Endodermal cell (in vitro differentiated cells): Measurements from ENCODE around the gene PCSK2. TPM values are rescaled to one million over a fixed set of nuclear protein-coding genes. Genes with fewer than 3 reads are reported as not detected.

Experiments used
- DNase-seq: peaks from one replicate; pipeline ENCODE4 v3.0.0-alpha.2; 2017
- H3K27ac ChIP-seq: 2 replicates; pipeline ENCODE4 v1.5.1; 2013; ENCODE audit warnings: mild to moderate bottlenecking, low read depth, low read length, moderate library complexity
- H3K27me3 ChIP-seq: 2 replicates; pipeline ENCODE4 v1.6.1; 2013; ENCODE audit warnings: mild to moderate bottlenecking, low read length, moderate library complexity; ENCODE audit not compliant: insufficient read depth, control insufficient read depth, poor library complexity, severe bottlenecking
- H3K36me3 ChIP-seq: 2 replicates; pipeline ENCODE4 v1.7.0; 2013; ENCODE audit warnings: mild to moderate bottlenecking, low read length, moderate library complexity; ENCODE audit not compliant: control insufficient read depth, insufficient read depth
- H3K4me1 ChIP-seq: one replicate; pipeline ENCODE4 v1.7.0; 2013; ENCODE audit warnings: low read length; ENCODE audit not compliant: control insufficient read depth, insufficient read depth
- H3K4me3 ChIP-seq: 2 replicates; pipeline ENCODE4 v1.5.1; 2013; ENCODE audit warnings: mild to moderate bottlenecking, low read length, moderate library complexity
- H3K9ac ChIP-seq: 2 replicates; pipeline ENCODE4 v1.6.1; 2013; ENCODE audit warnings: mild to moderate bottlenecking, low read length, moderate library complexity; ENCODE audit not compliant: poor library complexity, severe bottlenecking; ENCODE audit errors: extremely low read depth
- H3K9me3 ChIP-seq: 2 replicates; pipeline ENCODE4 v1.6.1; 2013; ENCODE audit warnings: mild to moderate bottlenecking, low read length, moderate library complexity; ENCODE audit not compliant: control insufficient read depth
- H3K27ac Mint-ChIP-seq: 2 replicates; pipeline ENCODE4 v1.8.0; 2020; ENCODE audit warnings: mixed read lengths
- H3K27me3 Mint-ChIP-seq: 2 replicates; pipeline ENCODE4 v1.8.0; 2021; ENCODE audit warnings: mild to moderate bottlenecking, mixed read lengths; ENCODE audit not compliant: insufficient read depth
- H3K36me3 Mint-ChIP-seq: 2 replicates; pipeline ENCODE4 v1.8.0; 2020; ENCODE audit warnings: low read depth, mixed read lengths
- H3K4me1 Mint-ChIP-seq: 2 replicates; pipeline ENCODE4 v1.8.0; 2020; ENCODE audit warnings: mixed read lengths
- H3K4me3 Mint-ChIP-seq: 2 replicates; pipeline ENCODE4 v1.8.0; 2020; ENCODE audit warnings: mild to moderate bottlenecking, moderate library complexity, mixed read lengths
- H3K9me3 Mint-ChIP-seq: 2 replicates; pipeline ENCODE4 v1.8.0; 2020; ENCODE audit warnings: mild to moderate bottlenecking, mixed read lengths
- WGBS, 2 experiments: methylation state at CpG; one replicate each; pipeline versions ENCODE4 v1.1.5 to v1.1.7; 2013; ENCODE audit warnings: missing lambda C conversion rate in 2 of 2, mixed read lengths in 1 of 2; ENCODE audit not compliant: insufficient coverage in 1 of 2, insufficient read length in 1 of 2; 5-methylcytosine and 5-hydroxymethylcytosine counted together
- total RNA-seq, 2 donors: library from RNA; stranded (reverse); fragmentation: NEBNext Ultra II Directional in 1 of 2; extraction: Animal tissue kit (Norgen Biotek cat#: 25700) in 1 of 2; gene quantifications; 2 replicates in 1 of 2; 3 replicates in 1 of 2; pipeline ENCODE4 v1.2.1, GENCODE V29; 2021
- TF ChIP-seq, protein P1 (sequence below): fragments of 200-600 bp; sonication (generic); conservative IDR thresholded peaks from 2 replicates; pipeline ENCODE4 v1.5.0; 2021; ENCODE audit warnings: antibody characterized with exemption, mild to moderate bottlenecking

The PCSK2 gene
- total RNA-seq, 2 donors from 2014 or later: 3.0 to 4.8 TPM

DNA sequence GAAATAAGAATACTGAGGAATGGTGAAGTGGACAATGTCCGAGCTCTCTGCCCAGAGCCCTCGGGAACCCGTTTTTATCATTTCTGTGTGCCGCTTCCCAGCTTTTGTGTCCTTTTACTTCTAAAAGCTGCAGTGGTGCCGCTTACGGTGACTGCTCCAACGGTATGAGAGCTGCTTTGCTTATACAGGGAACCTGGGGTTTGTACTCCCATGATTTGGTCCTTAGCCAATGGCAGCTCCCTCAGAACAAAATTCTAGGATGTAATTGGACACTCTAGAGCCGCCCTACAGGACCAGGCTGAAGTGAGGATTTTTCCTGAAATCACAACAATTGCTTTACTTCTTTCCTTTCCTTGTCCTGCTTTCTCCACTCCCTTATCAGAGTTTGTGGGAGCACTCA is 24.2 kb upstream of the PCSK2 start:
- peak; percentile 81 for DNase-seq
- Mint-ChIP-seq H3K4me1 (no peaks in the 10 kb centered on the region), H3K27me3 (no peaks in the 10 kb centered on the region), H3K4me3 (no peak overlapping the region), H3K36me3 (no peaks in the 10 kb centered on the region), H3K27ac (no peak overlapping the region), H3K9me3 (no peaks in the 10 kb centered on the region)
- H3K9me3 ChIP-seq: no peaks in the 10 kb centered on the region
- WGBS, 2 experiments: 39 to 49% methylated on average over 8 of the region's 8 CpGs
- no peaks in the 10 kb centered on the region for H3K36me3 ChIP-seq
- H3K4me1 ChIP-seq: no peaks in the 10 kb centered on the region
- H3K4me3 ChIP-seq: no peak overlapping the region
- H3K27me3 ChIP-seq: no peaks in the 10 kb centered on the region
- TF ChIP-seq, protein P1, sequence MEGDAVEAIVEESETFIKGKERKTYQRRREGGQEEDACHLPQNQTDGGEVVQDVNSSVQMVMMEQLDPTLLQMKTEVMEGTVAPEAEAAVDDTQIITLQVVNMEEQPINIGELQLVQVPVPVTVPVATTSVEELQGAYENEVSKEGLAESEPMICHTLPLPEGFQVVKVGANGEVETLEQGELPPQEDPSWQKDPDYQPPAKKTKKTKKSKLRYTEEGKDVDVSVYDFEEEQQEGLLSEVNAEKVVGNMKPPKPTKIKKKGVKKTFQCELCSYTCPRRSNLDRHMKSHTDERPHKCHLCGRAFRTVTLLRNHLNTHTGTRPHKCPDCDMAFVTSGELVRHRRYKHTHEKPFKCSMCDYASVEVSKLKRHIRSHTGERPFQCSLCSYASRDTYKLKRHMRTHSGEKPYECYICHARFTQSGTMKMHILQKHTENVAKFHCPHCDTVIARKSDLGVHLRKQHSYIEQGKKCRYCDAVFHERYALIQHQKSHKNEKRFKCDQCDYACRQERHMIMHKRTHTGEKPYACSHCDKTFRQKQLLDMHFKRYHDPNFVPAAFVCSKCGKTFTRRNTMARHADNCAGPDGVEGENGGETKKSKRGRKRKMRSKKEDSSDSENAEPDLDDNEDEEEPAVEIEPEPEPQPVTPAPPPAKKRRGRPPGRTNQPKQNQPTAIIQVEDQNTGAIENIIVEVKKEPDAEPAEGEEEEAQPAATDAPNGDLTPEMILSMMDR: no peak
- H3K27ac ChIP-seq: no peak overlapping the region
- H3K9ac ChIP-seq: no peak overlapping the region

DNA sequence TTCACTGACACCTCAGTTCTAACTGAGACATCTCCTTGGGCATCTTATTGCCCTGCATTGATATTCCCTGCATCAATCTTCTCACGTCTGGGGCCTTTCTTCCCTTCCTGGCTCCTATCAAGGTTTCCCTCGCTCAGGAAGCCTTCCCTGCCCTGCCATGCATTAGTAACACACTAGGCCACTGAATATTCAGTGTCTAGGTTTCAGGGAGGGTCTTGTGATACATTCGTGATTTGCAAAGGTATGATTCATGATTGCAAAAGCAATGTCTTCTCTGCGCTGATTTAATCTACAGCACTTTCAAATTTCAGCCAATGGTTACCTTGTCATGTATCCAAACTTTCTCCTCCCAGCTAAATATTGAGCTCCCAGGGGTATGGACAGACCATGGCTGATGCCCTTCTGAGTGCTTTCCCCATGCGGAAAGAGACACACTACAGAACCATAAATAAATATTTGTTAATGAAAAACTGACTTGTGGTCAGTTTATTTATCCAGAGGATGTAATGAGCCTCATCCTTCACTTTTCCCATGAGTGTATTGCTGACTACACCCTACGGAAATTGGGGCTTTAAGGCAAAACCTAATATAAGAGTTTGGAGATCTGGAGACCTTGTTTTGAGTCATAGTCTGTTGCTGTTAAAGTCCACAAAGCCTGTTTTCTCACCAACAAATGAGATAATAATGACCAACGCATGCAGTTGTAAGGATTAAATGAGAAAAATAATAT is 21.6 kb upstream of the PCSK2 start:
- Histone ChIP-seq H3K9me3 (no peaks in the 10 kb centered on the region), H3K9ac (no peak overlapping the region), H3K4me1 (no peaks in the 10 kb centered on the region), H3K27me3 (no peaks in the 10 kb centered on the region), H3K4me3 (no peak overlapping the region), H3K27ac (no peak overlapping the region), H3K36me3 (no peaks in the 10 kb centered on the region)
- no peak overlapping the region for H3K4me3 Mint-ChIP-seq
- no peaks in the 10 kb centered on the region for H3K27me3 Mint-ChIP-seq
- H3K4me1 Mint-ChIP-seq: no peaks in the 10 kb centered on the region
- H3K9me3 Mint-ChIP-seq: no peaks in the 10 kb centered on the region
- 88 to 100% methylated on average over 3 to 6 of the region's 7 CpGs for WGBS, 2 experiments
- no peak overlapping the region for H3K27ac Mint-ChIP-seq
- TF ChIP-seq, protein P1: no peak
- no peaks in the 10 kb centered on the region for H3K36me3 Mint-ChIP-seq
- no peak for DNase-seq

DNA sequence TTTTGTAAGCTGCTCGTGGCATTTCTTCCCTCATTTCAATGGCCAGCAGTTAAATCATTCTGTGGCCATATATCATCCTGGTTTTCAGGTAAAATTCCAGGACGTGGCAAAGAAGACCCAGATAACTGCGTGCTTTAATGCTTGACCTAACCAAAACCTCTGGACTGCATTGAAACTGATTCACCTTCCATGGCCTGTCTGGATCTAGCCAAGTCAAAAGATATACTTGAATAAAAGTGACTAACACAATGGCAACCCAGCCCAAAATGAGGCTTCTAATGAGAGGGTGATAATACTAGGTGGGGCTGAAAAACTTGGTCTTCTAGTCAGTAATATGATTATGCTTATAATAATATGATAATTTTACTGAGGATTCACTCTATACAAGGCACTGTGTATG is 16.5 kb upstream of the PCSK2 start:
- no peaks in the 10 kb centered on the region for H3K27me3 Mint-ChIP-seq
- no peaks in the 10 kb centered on the region for H3K36me3 ChIP-seq
- H3K4me1 ChIP-seq: no peaks in the 10 kb centered on the region
- TF ChIP-seq, protein P1: no peak
- no peaks in the 10 kb centered on the region for H3K36me3 Mint-ChIP-seq
- H3K27ac ChIP-seq: no peak overlapping the region
- H3K9ac ChIP-seq: no peak overlapping the region
- no peak for DNase-seq
- H3K9me3 ChIP-seq: no peaks in the 10 kb centered on the region
- WGBS, 2 experiments: 88 to 90% methylated on average over 2 to 3 of the region's 3 CpGs
- H3K4me3 Mint-ChIP-seq: no peak overlapping the region
- H3K27ac Mint-ChIP-seq: no peak overlapping the region
- no peak overlapping the region for H3K4me3 ChIP-seq
- H3K27me3 ChIP-seq: no peaks in the 10 kb centered on the region
- H3K9me3 Mint-ChIP-seq: no peaks in the 10 kb centered on the region
- no peaks in the 10 kb centered on the region for H3K4me1 Mint-ChIP-seq
